ENCODE data around the gene RNF175. TPM values are rescaled to one million over a fixed set of nuclear protein-coding genes. Genes with fewer than 3 reads are reported as not detected.

RNF175 gene
- polyA plus RNA-seq, 1 experiment: not detected

DNA sequence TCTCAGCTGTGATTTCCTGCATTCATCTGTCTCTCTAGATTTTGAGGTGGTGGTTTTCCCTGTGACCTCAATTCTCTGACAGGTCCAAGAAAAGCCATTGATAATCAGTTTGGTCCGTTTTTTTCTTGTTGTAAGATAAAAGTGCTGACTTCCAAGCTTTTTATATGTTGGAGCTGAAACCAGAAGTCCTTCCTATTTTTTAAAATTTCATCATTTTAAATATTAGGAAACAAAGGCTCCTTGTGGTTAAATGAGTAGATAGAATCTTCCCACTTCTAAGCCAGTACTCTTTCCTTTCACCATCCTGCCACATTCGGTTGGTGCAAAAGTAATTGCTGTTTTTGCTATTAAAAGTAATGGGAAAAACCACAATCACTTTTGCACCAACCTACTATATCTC is 18.3 kb downstream of the RNF175 start:
- H3K27ac ChIP-seq (ENCODE audit: low read depth, low read length): no peak overlapping the region
- no peak for DNase-seq (ENCODE audit: low read depth, low spot score)
- CTCF ChIA-PET: interaction anchor here (0.6 to 2.5 kb wide), 3 partner anchors 8 to 679 kb away, joined by 3 to 9 read pairs (median 4); no protein-coding TSS in a partner anchor
- POLR2A ChIA-PET: no interaction called here
- no peak overlapping the region for H3K4me3 ChIP-seq (ENCODE audit: low read depth, low read length)
- TF ChIP-seq, protein P1, sequence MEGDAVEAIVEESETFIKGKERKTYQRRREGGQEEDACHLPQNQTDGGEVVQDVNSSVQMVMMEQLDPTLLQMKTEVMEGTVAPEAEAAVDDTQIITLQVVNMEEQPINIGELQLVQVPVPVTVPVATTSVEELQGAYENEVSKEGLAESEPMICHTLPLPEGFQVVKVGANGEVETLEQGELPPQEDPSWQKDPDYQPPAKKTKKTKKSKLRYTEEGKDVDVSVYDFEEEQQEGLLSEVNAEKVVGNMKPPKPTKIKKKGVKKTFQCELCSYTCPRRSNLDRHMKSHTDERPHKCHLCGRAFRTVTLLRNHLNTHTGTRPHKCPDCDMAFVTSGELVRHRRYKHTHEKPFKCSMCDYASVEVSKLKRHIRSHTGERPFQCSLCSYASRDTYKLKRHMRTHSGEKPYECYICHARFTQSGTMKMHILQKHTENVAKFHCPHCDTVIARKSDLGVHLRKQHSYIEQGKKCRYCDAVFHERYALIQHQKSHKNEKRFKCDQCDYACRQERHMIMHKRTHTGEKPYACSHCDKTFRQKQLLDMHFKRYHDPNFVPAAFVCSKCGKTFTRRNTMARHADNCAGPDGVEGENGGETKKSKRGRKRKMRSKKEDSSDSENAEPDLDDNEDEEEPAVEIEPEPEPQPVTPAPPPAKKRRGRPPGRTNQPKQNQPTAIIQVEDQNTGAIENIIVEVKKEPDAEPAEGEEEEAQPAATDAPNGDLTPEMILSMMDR (IDR thresholded peaks at IDR 0.05; ENCODE audit: low read depth, low read length): no peak
- H3K27me3 ChIP-seq (ENCODE audit: control insufficient read depth, insufficient read depth, low read length): no peaks in the 10 kb centered on the region
- H3K9me3 ChIP-seq (ENCODE audit: control insufficient read depth, insufficient read depth, low read length): no peaks in the 10 kb centered on the region

DNA sequence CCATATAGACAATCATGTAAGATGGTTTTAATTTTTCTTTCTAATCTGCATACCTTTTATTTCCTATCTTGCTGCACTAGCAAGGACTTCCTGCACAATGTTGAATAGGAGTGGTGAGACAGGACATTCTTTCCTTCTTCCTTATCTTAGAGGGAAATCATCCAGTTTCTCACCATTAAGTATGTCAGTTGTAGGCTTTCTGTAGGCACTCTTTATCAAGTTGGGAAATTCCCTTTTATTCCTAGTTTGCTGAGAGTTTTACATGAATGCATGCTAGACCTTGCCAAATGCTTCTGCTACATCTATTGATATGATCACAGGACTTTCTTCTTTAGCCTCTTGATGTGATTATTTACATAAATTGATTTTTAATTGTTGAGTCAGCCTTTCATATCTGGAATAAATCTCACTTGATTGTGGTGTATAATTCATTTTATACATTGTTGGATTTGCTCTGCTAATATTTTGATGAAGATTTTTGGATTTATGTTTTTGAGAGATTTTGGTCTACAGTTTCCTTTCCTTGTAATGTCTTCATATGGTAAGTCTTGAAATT is 23.8 kb downstream of the RNF175 start:
- ChIA-PET POLR2A (no interaction called here), CTCF (no interaction called here)
- Histone ChIP-seq H3K4me3 (ENCODE audit: low read depth, low read length) (no peak overlapping the region), H3K27me3 (ENCODE audit: control insufficient read depth, insufficient read depth, low read length) (no peaks in the 10 kb centered on the region), H3K9me3 (ENCODE audit: control insufficient read depth, insufficient read depth, low read length) (no peaks in the 10 kb centered on the region), H3K27ac (ENCODE audit: low read depth, low read length) (no peak overlapping the region)
- no peak for DNase-seq (ENCODE audit: low read depth, low spot score)
- TF ChIP-seq, protein P1 (IDR thresholded peaks at IDR 0.05; ENCODE audit: low read depth, low read length): no peak

DNA sequence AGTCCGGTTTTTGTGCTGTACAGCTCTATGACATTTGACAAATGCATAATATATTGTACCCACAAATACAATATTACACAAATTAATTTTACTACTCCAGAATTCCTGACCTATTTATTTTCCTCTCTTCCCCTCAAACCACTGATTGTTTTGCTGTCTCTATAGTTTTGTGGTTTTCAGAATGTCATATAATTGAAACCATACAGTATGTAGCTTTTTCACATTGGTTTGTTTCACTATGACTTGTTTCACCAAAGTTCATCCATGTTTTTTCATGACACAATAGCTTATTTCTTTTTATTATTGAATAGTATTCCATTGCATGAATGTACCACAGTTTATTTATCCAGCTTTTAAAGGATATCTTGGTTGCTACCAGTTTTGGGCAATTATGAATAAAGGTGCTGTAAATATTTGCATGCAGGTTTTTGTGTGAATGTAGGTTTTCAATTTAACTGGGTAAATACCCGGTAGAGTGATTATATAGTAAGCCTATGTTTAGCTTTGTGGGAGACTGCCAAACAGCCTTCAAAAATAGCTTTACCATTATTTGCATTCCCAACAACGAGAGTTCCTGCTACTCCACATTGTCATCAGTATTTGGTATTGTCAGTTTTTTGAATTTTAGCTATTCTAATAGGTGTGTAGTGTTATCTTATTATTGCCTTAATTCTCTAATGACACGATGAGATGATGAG is 25.9 kb downstream of the RNF175 start:
- H3K27me3 ChIP-seq (ENCODE audit: control insufficient read depth, insufficient read depth, low read length): no peaks in the 10 kb centered on the region
- TF ChIP-seq, protein P1 (IDR thresholded peaks at IDR 0.05; ENCODE audit: low read depth, low read length): no peak

GRCh38 chr4:153731239-153731638 is 28.6 kb downstream of the RNF175 start:
- TF ChIP-seq, protein P1 (IDR thresholded peaks at IDR 0.05; ENCODE audit: low read depth, low read length): no peak
- no peak overlapping the region for H3K27ac ChIP-seq (ENCODE audit: low read depth, low read length)
- CTCF ChIA-PET: no interaction called here

More for the DNA sequence above, 25.9 kb downstream of the RNF175 start:
- H3K4me3 ChIP-seq (ENCODE audit: low read depth, low read length): no peak overlapping the region
- H3K9me3 ChIP-seq (ENCODE audit: control insufficient read depth, insufficient read depth, low read length): no peaks in the 10 kb centered on the region
- no peak overlapping the region for H3K27ac ChIP-seq (ENCODE audit: low read depth, low read length)
- CTCF ChIA-PET: interaction anchor here (0.8 to 1.8 kb wide), 6 partner anchors 8 to 591 kb away, joined by 3 to 10 read pairs (median 4); no protein-coding TSS in a partner anchor
- POLR2A ChIA-PET: no interaction called here
- DNase-seq (ENCODE audit: low read depth, low spot score): no peak

GRCh38 chr4:153729895-153730294 is 29.9 kb downstream of the RNF175 start:
- POLR2A ChIA-PET: no interaction called here
- CTCF ChIA-PET: no interaction called here
- no peak for DNase-seq (ENCODE audit: low read depth, low spot score)
- TF ChIP-seq, protein P1 (IDR thresholded peaks at IDR 0.05; ENCODE audit: low read depth, low read length): no peak
- Histone ChIP-seq H3K27ac (ENCODE audit: low read depth, low read length) (no peak overlapping the region), H3K4me3 (ENCODE audit: low read depth, low read length) (no peak overlapping the region), H3K9me3 (ENCODE audit: control insufficient read depth, insufficient read depth, low read length) (no peaks in the 10 kb centered on the region), H3K27me3 (ENCODE audit: control insufficient read depth, insufficient read depth, low read length) (no peaks in the 10 kb centered on the region)

More at GRCh38 chr4:153731239-153731638, 28.6 kb downstream of the RNF175 start:
- Histone ChIP-seq H3K27me3 (ENCODE audit: control insufficient read depth, insufficient read depth, low read length) (no peaks in the 10 kb centered on the region), H3K4me3 (ENCODE audit: low read depth, low read length) (no peak overlapping the region), H3K9me3 (ENCODE audit: control insufficient read depth, insufficient read depth, low read length) (no peaks in the 10 kb centered on the region)
- peak; percentile 43 for DNase-seq (ENCODE audit: low read depth, low spot score)
- POLR2A ChIA-PET: no interaction called here

All from AG04450 (cell line).